HG02981 (cell line): ENCODE results near the gene USPL1.
"Not testable (repeated sequence)": the region's sequence is repeated elsewhere in the genome, so short reads cannot be mapped to it uniquely, and the experiment has no call there.

ENCODE experiments used
- ATAC-seq: cut with Tn5 transposase; IDR thresholded peaks from one replicate; pipeline ENCODE4 v1.9.1; 2021; ENCODE audit warnings: mild to moderate bottlenecking, moderate library complexity; ENCODE audit not compliant: unreplicated experiment

USPL1 gene

DNA sequence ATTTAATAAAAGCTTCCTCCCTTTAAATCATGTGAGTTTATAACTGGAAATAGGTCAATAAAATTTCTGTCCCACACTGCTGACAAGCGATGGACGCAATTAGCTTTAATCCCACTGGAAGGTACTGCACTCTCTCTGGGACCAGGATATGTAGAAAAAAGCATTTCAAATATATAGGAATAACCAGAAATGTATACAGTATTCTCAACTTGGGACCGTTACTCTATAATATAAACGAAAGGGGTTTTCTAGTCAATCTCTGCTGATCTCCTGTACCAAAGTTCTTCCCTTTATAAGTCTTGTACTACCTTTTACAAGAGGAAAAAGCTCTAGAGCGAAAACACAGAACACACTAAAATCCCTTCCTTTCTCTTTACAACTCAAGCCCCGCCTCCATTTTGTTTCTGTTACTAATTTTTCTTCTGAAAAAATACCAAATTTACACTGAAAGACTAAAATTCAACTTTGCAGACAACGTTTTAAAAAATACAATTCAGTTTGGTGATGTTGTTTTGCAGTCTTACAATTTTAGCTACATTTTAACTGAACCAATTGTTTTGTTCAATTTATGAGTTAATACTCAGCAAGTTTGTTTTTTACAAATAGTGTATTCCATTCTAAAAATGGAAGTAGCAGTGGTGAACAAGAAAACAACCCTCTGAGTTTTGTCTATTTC, 1.7 kb upstream of the USPL1 start:
- ATAC-seq, result no peak

DNA sequence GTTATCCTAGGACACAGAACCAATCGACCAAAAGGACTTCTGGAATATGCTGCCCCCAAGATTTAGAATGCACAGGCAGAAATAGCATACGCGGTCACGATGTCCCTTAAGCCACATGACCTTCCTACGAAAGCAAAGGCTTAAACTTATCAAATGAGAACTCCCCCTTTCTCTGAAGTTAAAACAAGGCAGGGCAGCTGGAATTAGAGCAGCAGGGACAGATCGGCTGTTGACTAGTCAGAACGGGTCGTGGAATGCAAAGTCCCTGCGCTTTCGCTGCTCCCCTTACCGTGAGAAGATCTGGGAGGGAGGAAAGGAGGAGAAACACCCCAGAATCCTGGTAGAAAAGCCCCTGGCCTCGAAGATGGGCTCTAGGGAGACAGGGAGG, 799 bp upstream of the USPL1 start:
- ATAC-seq, result peak; percentile 24

DNA sequence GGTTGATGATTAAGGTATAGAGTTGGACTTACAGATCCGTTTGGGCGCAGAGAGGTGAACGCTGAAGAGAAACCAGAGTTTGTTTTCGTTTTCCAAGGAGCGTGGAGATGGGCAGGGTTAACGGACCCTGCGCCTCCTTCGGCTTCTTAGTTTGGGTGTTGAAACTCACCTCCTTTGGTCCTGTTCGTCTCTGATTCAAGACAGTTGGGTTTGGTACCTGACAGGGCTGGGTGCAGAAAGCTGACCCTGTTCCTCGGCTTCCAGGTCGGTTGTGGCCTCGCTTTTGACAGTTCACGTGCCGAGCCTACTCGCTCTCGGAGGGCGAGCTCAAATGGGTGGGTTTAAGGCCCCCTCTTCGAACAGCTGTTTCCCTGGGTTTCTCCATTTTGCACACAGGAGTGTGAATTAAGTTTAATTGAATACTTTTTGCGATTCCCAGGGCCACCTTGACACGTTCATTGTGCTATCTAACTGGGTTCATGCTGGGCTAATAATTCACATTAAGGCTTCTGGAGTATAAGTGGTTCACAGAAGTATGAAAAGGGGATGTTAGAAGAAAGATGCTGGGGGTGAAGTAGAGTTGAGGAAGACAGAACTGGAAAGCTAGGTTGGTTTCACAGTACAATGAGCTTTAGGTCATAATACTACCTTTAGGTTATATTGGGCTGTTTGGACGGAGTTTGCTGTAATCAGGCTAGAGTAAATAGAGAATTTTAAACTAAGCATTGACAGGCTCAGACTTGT, 638 bp downstream of the USPL1 start:
- no peak for ATAC-seq

DNA sequence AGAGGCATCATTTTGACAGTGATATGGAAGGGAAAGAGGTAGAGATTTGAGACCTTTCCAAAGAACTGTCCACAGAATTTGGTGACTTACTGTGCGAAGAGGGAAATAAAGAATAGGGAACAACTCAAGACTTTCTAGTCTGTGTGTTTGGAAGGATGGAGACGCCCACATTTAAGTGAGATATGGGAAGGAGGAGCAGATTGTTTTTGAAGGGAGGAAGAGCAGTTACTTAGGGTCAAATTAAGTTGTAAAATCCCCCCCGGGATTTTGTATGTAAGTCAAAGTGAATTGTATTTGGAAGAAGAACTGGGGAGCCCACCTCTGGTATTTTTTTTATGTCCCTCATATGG, 1.2 kb downstream of the USPL1 start:
- ATAC-seq, result no peak

DNA sequence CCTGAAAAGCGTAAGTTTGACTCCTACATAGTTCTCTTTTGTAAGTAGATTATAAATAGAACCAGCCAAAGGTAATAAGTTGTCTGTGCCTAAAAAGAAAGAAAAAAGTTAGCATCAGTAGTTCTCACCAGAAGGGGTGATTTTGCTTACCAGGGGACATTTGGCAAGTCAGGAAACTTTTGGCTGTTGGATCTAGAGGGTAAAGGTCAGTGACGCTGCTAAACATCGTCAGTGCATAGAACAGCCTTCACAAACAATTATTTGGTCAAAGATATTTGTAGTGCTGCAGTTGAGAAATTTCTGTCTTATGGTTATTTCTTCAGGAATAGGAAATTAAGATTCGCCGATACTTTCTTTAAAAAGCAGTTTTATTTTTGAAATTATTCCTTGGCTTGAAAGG, 2.0 kb downstream of the USPL1 start:
- ATAC-seq, result no peak

DNA sequence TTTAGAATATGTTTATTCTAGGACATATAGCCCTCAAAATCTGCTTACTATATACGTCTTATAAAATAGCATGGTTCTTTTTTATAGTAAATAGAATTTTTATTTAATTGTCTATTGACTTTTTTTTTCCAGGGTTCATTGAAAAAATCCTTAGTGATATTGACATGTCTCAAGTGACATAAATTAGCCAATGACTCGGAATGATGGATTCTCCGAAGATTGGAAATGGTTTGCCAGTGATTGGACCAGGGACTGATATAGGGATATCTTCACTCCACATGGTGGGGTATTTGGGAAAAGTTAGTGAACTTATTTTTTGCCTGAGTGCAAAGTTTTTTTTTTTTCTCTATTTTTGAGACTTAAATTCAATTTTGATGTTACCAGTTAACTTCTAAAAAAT, 3.2 kb downstream of the USPL1 start:
- no peak for ATAC-seq

DNA sequence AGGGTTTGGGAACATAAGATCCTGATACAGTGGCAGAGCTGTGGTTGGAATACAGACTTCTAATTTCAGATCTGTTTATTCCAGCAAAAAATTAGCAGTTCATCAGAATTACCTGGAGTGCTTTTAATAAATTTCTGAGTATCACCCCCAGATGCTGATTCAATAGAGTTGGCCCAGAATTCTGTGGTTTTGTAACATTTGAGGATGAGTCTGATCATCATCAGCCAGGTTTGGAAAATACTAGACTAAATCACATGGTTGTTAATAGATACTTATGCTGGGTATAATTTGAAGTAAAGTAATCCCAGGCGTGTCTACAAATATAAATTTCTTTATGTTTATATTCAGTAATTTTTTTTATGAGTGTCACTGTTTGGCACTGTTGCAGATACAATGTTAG, 4.8 kb downstream of the USPL1 start:
- no peak for ATAC-seq

DNA sequence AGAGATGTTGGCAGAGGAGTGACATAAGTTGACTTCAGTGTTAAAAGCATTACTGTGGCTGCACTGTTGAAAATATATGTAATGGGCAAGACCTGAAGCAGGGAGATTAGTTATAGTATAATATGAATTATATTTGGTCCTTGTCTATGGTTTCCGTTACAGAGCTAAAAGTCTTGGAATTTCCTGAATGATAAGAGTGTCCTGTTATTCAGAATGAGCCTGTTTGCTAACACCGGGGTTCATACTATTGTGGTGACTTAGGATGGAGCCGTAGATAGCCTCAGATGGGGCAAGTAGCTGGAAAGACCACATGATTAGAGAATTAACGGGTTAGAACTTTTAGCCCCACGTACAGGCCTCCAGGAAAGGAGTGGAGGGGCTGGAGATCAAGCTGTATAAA, 5.7 kb downstream of the USPL1 start:
- no peak for ATAC-seq

DNA sequence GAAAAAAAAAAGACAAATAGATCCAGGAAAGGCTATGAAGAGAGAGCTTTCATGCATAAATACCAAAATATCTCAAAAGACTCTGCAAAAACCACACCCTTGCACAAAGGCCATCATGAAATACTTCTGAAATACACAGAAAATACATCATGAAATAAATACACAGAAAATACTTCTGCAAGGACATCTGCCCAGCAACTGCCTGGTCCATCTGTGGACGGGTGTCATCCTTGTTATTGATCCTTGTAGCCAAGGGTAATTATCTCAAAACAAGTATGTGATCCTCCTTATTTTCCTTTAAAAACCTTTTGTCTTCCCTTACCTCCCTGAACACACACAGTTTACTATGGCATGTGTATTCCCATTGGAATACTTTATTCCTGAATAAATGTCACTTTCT, 6.9 kb downstream of the USPL1 start:
- ATAC-seq, result no peak

DNA sequence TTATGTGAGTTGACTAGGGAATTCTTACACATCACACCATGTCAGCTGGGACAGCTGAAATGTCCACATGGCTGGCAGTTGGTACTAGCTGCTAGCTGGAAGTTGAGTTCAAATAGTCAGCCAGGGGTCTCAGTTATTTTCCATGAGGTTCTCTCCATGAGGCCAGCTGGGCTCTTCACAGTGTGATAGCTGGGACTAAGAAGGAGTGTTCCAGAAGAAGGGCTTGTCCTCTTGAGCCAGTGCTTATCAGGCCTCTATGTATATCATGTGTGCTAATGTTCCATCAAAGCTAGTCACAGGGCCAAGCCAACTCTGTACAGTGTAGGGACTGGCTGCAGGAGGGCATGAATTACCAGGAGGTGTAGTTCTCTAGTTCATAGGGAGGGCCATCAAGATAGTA, 11.8 kb downstream of the USPL1 start:
- no peak for ATAC-seq

DNA sequence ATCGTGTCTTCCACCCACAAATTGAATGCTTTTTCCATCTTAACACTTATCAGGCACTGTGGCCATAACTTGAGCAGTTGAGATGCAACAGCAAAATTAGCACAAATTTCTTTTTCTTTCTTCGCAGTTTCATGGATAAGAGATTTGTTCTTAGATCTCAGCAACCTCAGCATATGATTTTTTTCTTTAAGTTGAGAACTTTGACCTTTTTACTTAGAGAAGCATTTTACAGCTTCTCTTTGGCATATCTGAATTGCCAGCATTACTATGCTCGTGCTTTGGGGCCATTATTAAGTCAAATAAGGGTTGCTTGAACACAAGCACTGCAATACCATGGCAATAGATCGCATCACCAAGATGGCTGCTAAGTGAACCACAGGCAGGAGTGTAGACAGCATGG, 16.1 kb downstream of the USPL1 start:
- no peak for ATAC-seq

DNA sequence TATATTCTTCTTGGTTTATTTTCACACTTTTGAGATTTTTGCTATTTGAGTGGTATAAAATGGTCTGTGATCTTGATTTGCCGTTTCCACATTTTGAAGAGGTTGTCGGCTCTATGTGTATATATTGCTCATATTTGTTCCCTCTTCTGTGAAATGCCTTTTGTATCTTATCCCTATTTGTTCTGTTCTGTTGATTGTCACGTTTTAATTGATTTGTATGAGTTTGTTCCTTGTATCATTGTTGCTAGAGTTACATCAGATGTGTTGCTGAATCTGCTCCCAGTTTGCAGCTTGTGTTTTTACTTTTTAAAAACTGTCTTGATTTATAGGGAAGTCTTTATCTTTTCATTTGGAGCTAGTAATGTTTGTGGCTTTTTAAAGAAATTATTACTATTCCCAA, 17.1 kb downstream of the USPL1 start:
- ATAC-seq, result no peak

DNA sequence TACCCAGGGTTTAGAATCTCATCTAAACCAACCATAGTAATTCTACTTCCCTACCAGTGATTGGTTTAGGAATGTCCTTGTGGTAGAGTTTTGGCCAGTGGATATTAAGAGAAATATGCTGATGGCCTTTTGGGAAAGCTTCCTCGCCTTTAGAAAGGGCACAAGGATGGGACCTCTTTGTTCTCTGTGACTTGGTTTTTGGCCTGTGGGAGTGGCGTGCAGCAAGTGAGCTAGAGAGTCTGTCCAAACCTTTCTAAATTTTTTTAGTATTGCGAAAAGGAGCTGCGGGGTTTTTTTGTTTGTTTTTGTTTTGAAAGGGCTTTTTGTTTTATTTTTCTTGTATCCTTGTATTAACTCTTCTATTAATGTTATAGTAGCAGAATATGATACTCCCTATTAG, 20.6 kb downstream of the USPL1 start:
- no peak for ATAC-seq

DNA sequence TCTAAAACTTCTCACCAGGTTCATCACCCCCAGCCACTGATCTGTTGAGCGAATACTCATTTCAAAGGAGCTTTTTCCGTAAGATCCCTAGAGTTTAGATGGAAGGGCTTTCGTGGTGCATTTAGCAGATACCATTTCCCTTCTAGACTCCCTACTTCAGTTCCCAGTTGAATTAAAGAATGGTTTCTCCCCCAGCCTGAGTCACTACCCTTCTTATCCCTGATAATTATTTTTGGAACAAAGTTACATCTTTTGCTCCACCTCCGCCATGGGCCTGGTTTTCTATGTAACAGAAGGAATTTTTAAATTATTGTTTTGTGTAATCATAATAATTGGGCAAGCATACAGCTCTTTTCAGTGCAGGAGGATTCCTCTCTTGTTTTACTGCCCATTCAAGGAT, 22.0 kb downstream of the USPL1 start:
- no peak for ATAC-seq

DNA sequence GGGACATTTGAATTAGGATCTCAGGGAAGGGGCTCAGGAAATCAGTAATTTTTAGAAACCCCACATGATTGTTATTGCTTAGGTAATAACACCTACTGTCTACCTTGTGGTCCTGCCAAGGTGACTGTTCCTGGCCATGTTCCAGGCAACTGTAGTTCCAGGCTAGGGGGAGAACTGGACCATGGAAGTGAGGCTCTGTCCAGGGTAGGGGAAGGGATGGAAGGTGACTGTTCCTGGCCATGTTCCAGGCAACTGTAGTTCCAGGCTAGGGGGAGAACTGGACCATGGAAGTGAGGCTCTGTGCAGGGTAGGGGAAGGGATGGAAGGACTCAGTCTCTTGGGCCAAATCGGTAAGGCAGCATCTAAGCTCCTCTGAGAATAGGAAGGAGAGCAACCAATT, 23.5 kb downstream of the USPL1 start:
- ATAC-seq, result not testable (repeated sequence)

DNA sequence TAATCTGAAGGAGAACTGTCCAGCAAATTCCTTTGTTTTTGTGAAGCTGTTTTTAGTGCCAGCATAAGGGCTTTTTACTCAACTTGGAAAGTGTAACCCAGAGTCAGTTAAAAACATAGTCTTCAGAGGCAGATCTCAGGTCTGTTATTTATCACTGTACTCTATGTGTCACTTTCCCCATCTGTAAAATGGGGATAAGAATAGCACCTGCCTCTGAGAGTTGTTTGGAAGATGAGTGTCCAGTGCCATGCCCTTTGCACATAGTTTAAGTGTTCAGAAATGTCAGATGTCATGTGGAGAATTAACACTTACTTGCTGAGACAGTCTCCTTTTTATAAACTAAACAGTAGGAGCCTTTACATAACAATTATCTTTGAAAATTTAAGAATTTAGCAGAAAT, 27.9 kb downstream of the USPL1 start:
- no peak for ATAC-seq

DNA sequence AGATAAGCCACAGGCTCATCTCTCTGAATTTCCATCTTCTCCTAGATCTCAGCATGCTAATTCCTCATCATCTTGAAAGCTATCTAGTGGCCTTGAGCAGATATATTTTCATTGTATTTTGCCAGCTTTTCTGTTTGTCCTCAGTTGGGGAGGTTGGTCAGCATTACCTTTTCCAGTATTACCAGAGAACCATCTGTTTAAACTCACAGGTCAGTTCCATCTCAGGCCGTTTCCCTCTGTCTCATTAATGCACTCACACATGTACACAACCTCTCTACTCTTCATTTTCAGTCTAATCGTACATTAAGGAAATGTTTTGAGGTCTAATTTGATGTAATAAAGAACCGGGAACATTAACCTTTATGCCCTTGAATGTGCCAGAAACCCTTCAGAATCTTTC, 29.7 kb downstream of the USPL1 start:
- no peak for ATAC-seq

DNA sequence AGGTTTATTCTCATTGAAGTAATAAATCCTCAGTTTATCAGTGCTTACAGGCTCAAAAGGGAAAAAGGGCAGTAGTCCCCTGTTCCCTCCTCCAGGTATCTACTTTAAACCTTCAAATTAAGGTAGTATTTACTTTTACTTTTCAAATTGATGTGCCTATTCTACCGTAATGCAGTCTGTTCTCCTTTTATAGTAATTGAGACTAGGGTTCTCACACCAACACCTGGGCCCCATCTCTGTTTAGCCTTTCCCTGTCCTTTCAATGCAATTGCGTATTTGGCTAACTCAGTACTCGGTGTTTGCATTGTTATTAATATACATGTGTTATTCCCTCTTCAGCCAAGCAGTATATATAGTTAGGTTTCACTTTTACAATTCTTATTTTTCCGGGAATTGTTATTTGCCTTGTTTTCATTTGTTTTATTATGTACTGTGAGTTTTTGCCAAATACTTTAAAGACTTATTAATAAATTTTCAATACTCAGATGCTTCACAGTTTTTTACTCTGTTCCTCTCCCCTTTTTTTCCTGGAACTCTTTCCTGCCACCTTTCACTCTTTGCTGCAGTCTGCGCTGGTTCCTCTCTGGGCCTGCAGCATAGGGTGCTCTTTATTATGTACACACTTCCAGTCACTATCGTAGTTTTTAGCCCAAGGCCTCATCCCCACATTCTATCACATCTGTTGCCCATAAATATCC, 30.3 kb downstream of the USPL1 start:
- no peak for ATAC-seq

DNA sequence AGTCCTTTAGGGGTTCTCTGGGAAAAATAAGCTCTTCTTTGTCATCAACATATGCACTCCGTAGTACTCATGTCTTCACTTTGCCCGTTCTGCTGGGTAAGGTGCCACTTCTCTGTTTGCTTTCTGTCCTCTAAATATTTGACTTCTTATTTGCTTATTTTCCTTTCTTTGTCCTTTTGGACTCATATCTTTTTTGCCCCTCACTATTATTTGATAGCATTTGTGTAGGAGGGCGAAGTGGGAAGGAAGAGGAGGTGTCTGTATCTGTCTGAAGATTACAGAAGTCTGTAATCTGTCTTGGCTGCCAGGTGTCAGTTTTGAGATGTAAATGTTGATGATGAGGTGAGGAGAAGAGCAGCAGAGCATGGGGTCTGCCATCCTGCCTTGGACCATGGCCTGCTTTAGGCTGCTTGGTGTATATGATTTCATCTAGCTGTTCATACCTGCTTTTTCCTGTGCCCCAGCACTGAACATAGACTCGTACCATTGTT, 30.8 kb downstream of the USPL1 start:
- ATAC-seq, result no peak

DNA sequence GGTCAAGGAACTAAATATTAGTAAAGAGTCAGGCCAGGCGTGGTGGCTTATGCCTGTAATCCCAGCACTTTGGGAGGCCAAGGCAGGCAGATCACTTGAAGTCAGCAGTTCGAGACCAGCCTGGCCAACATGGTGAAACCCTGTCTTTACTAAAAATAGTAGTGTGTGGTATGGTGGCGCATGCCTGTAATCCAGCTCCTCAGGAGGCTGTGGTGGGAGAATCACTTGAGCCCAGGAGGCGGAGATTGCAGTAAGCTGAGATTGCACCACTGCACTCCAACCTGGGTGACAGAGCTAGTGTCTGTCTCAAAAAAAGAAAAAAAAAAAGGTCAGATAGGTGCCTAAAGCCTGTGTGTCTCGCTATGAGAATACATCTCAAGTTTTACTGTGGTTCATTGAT, 33.9 kb downstream of the USPL1 start:
- not testable (repeated sequence) for ATAC-seq

DNA sequence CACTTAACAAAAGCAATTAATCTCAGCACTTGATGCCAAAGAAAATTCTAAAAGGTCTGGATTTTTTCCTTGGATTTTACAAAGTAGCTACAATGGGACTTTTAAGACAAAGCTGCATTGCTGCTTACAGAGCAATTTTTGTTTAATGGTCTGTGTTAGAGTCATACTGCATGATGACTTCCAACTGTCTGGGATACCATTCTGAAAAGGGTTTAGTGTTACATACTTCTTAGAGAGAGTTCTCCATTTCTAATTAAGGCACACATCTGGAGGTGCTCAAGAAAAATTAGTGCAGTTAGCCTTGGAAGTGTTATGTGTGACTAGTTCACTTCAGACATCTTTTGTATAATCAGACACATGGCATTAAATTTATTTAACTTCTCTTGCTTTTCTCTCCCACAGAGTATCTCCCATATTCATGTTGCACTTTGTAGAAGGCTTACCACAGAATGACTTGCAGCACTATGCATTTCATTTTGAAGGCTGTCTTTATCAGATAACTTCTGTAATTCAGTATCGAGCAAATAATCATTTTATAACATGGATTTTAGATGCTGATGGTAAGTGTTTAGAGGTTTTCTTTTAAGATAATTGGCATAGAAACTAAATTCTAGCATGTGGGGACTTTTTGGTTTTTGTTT, 35.1 kb downstream of the USPL1 start:
- no peak for ATAC-seq

DNA sequence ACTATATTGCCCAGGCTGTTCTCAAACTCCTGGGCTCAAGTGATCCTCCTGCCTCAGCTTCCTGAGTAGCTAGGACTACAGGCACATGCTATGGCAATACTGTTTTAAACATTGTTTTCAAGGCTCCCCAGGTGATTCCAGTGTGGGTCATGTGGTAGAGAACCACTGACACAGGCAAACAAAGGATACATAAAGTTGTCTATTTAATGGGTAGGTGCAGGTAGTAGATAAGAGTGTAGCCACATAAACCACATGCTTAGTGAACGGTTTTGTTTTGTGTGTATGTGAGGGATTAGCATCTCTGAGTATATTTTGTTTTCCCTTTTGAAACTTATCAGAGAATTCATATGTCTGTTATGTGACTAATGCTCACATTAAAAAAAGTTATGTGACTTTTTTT, 36.7 kb downstream of the USPL1 start:
- ATAC-seq, result peak; percentile 60
